CD14-positive monocyte (primary cell): ENCODE results near the gene UNC13C. TPM values are rescaled to one million over a fixed set of nuclear protein-coding genes. Genes with fewer than 3 reads are reported as not detected.

Experiments used
- DNase-seq, 3 donors: peaks; one replicate each; pipeline ENCODE4 v3.0.0-alpha.2; 2011 to 2022
- H2AFZ ChIP-seq: 2 replicates; pipeline ENCODE4 v1.6.0; 2012; ENCODE audit warnings: mild to moderate bottlenecking, low read depth, low read length, inconsistent platforms; ENCODE audit not compliant: insufficient read depth, poor library complexity, severe bottlenecking
- H3K27ac ChIP-seq, 2 donors: 1 replicate in 1 of 2; 2 replicates in 1 of 2; pipeline ENCODE4 v1.5.1; 2012 to 2013; ENCODE audit warnings: low read length in 2 of 2, control low read depth in 1 of 2, inconsistent platforms in 1 of 2, low read depth in 1 of 2, mild to moderate bottlenecking in 1 of 2
- H3K27me3 ChIP-seq, 2 donors: one replicate each; pipeline versions ENCODE4 v1.6.0 to v1.6.1; 2011 to 2013; ENCODE audit warnings: low read length in 2 of 2; ENCODE audit not compliant: control insufficient read depth in 2 of 2, insufficient read depth in 2 of 2
- H3K36me3 ChIP-seq, 2 donors: replicated peaks in 1 of 2; 1 replicate in 1 of 2; 2 replicates in 1 of 2; pipeline versions ENCODE4 v1.5.1 to v1.6.1; 2012 to 2013; ENCODE audit warnings: low read length in 2 of 2, control low read depth in 1 of 2, inconsistent platforms in 1 of 2, mild to moderate bottlenecking in 1 of 2; ENCODE audit not compliant: insufficient read depth in 2 of 2, control insufficient read depth in 1 of 2
- H3K4me1 ChIP-seq, 2 donors: 1 replicate in 1 of 2; 2 replicates in 1 of 2; pipeline versions ENCODE4 v1.5.1 to v1.6.1; 2012 to 2013; ENCODE audit warnings: low read length in 2 of 2, control low read depth in 1 of 2, inconsistent platforms in 1 of 2, mild to moderate bottlenecking in 1 of 2, moderate library complexity in 1 of 2; ENCODE audit not compliant: insufficient read depth in 2 of 2, control insufficient read depth in 1 of 2
- H3K4me2 ChIP-seq: replicated peaks from 2 replicates; pipeline ENCODE3; 2012; ENCODE audit warnings: low read length, moderate library complexity, mild to moderate bottlenecking; ENCODE audit not compliant: poor library complexity, severe bottlenecking; ENCODE audit errors: extremely low read depth
- H3K4me3 ChIP-seq, 3 experiments: fragments of 200-600 bp in 1 of 3; sonication (generic) in 1 of 3; replicated peaks in 1 of 3; 1 replicate in 2 of 3; 2 replicates in 1 of 3; pipeline ENCODE4 v1.5.1; 2011 to 2013; ENCODE audit warnings: low read length in 3 of 3, mild to moderate bottlenecking in 3 of 3, control low read depth in 2 of 3, low read depth in 2 of 3, inconsistent platforms in 1 of 3, moderate library complexity in 1 of 3
- H3K79me2 ChIP-seq: 2 replicates; pipeline ENCODE4 v1.6.0; 2012; ENCODE audit warnings: mild to moderate bottlenecking, control low read depth, inconsistent platforms, low read length, moderate library complexity; ENCODE audit not compliant: insufficient read depth
- H3K9ac ChIP-seq: 2 replicates; pipeline ENCODE4 v1.6.0; 2017; ENCODE audit warnings: low read length, mild to moderate bottlenecking; ENCODE audit not compliant: insufficient read depth, poor library complexity, severe bottlenecking
- H3K9me3 ChIP-seq, 2 donors: replicated peaks in 1 of 2; 1 replicate in 1 of 2; 2 replicates in 1 of 2; pipeline versions ENCODE4 v1.5.1 to v1.6.1; 2012 to 2013; ENCODE audit warnings: low read length in 2 of 2, control low read depth in 1 of 2; ENCODE audit not compliant: control insufficient read depth in 1 of 2, insufficient read depth in 1 of 2
- H4K20me1 ChIP-seq: 2 replicates; pipeline ENCODE4 v1.6.0; 2012; ENCODE audit warnings: mild to moderate bottlenecking, low read length, control low read depth, moderate library complexity; ENCODE audit not compliant: insufficient read depth
- H3K27ac Mint-ChIP-seq, 7 donors: one replicate each; pipeline ENCODE4 v1.8.0; 2020; ENCODE audit warnings: mild to moderate bottlenecking in 7 of 7, mixed read lengths in 7 of 7, moderate library complexity in 6 of 7, inconsistent platforms in 2 of 7
- H3K27me3 Mint-ChIP-seq, 3 donors: one replicate each; pipeline ENCODE4 v1.8.0; 2021 to 2022; ENCODE audit warnings: low read depth in 3 of 3, mild to moderate bottlenecking in 3 of 3, mixed read lengths in 3 of 3, moderate library complexity in 3 of 3, inconsistent platforms in 1 of 3
- H3K36me3 Mint-ChIP-seq, 2 donors: one replicate each; pipeline ENCODE4 v1.8.0; 2020; ENCODE audit warnings: mixed read lengths in 2 of 2, inconsistent platforms in 1 of 2, mild to moderate bottlenecking in 1 of 2
- H3K4me1 Mint-ChIP-seq: one replicate; pipeline ENCODE4 v1.8.0; 2020; ENCODE audit warnings: mild to moderate bottlenecking, mixed read lengths
- H3K4me3 Mint-ChIP-seq, 2 donors: one replicate each; pipeline ENCODE4 v1.8.0; 2020; ENCODE audit warnings: mild to moderate bottlenecking in 2 of 2, mixed read lengths in 2 of 2, moderate library complexity in 1 of 2
- H3K9me3 Mint-ChIP-seq, 7 donors: one replicate each; pipeline ENCODE4 v1.8.0; 2020 to 2022; ENCODE audit warnings: mixed read lengths in 7 of 7, mild to moderate bottlenecking in 6 of 7, moderate library complexity in 6 of 7, inconsistent platforms in 2 of 7
- WGBS: methylation state at CpG from one replicate; pipeline ENCODE4 v1.1.5; 2013; ENCODE audit warnings: missing lambda C conversion rate; ENCODE audit not compliant: insufficient coverage; 5-methylcytosine and 5-hydroxymethylcytosine counted together
- intact Hi-C, 2 donors: fragments of 100-400 bp; cut with micrococcal nuclease; formaldehyde crosslinking; loops; one replicate each; pipeline versions ENCODE4 v1.15.0 to v1.15.1; 2023
- polyA plus RNA-seq, 3 donors: library from polyadenylated mRNA; depleted of rRNA in 1 of 3; unstranded in 2 of 3; stranded (reverse) in 1 of 3; fragments of 300-500 nt in 2 of 3; fragments of >200 nt in 1 of 3; fragmentation: Illumina TruSeq in 2 of 3; gene quantifications; 1 replicate in 2 of 3; 2 replicates in 1 of 3; pipeline ENCODE4 v1.2.3, GENCODE V29; 2012 to 2021
- TF ChIP-seq, protein P1 (sequence below): fragments of 200-600 bp; IDR thresholded peaks from one replicate; pipeline ENCODE4 v1.8.0; 2022; ENCODE audit warnings: antibody characterized with exemption, mild to moderate bottlenecking

UNC13C gene
- polyA plus RNA-seq, 3 donors: not detected

DNA sequence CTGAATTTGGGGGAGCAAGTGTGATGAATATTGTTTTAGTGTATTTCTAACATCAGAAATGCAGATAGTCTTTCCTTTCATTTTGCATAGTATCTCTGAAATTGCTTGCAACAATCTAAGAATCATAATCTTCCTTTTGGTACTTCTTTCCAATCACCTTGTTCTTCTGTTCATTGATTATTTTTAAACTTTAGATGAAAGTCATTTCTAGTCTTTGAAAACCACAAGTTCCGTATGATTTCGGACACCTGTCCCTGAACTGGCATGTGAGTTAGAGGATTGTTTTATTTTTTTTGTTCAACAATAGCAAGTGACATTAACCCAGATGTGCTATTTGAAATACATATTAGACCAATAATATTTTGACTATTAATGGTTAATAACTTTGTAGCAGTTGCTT is 329.7 kb downstream of the UNC13C start:
- no CpG with 5 or more reads among the region's 2 CpGs for WGBS
- Histone ChIP-seq H3K9ac (no peak overlapping the region), H3K27me3 (no peaks in the 10 kb centered on the region), H3K4me3 (no peak overlapping the region), H3K9me3 (no peaks in the 10 kb centered on the region), H3K27ac (no peak overlapping the region), H4K20me1 (no peaks in the 10 kb centered on the region), H3K36me3 (no peaks in the 10 kb centered on the region), H2AFZ (no peak overlapping the region), H3K79me2 (no peaks in the 10 kb centered on the region), H3K4me1 (no peaks in the 10 kb centered on the region), H3K4me2 (no peak overlapping the region)
- intact Hi-C loops: no loop called here
- H3K4me3 Mint-ChIP-seq: no peak overlapping the region
- H3K9me3 Mint-ChIP-seq: no peaks in the 10 kb centered on the region
- no peaks in the 10 kb centered on the region for H3K27me3 Mint-ChIP-seq
- TF ChIP-seq, protein P1, sequence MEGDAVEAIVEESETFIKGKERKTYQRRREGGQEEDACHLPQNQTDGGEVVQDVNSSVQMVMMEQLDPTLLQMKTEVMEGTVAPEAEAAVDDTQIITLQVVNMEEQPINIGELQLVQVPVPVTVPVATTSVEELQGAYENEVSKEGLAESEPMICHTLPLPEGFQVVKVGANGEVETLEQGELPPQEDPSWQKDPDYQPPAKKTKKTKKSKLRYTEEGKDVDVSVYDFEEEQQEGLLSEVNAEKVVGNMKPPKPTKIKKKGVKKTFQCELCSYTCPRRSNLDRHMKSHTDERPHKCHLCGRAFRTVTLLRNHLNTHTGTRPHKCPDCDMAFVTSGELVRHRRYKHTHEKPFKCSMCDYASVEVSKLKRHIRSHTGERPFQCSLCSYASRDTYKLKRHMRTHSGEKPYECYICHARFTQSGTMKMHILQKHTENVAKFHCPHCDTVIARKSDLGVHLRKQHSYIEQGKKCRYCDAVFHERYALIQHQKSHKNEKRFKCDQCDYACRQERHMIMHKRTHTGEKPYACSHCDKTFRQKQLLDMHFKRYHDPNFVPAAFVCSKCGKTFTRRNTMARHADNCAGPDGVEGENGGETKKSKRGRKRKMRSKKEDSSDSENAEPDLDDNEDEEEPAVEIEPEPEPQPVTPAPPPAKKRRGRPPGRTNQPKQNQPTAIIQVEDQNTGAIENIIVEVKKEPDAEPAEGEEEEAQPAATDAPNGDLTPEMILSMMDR: no peak
- H3K27ac Mint-ChIP-seq: no peak overlapping the region
- no peak for DNase-seq
- no peaks in the 10 kb centered on the region for H3K4me1 Mint-ChIP-seq
- no peaks in the 10 kb centered on the region for H3K36me3 Mint-ChIP-seq

DNA sequence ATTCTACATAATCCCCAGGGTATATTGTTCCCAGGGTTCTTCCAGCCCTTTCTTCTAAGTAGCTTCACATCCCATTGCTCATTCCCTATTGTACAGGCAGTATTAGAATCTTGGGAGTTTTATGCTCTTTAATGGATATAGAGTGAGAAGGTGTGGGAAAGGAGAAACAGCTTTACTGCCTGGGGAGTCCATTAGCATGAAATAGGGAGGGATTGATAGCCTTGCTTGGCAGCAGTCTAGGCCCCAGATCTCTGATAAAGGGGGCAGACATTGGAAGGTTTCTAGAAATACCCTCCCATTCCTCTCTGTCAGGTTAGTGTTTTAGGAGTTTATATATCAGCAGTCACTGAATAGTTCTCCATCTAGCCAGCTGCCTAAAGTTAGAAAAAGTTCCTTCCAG is 334.3 kb downstream of the UNC13C start:
- Histone ChIP-seq H4K20me1 (no peaks in the 10 kb centered on the region), H2AFZ (no peak overlapping the region), H3K9ac (no peak overlapping the region), H3K4me3 (no peak overlapping the region), H3K9me3 (no peaks in the 10 kb centered on the region), H3K79me2 (no peaks in the 10 kb centered on the region), H3K27ac (no peak overlapping the region), H3K27me3 (no peaks in the 10 kb centered on the region), H3K4me2 (no peak overlapping the region), H3K36me3 (no peaks in the 10 kb centered on the region), H3K4me1 (no peaks in the 10 kb centered on the region)
- no peak for DNase-seq
- H3K9me3 Mint-ChIP-seq: peaks cover 0 to 5% (median 3%) of the 10 kb centered on the region in 7 donors
- H3K4me3 Mint-ChIP-seq: no peak overlapping the region
- TF ChIP-seq, protein P1: no peak
- no peaks in the 10 kb centered on the region for H3K4me1 Mint-ChIP-seq
- no peaks in the 10 kb centered on the region for H3K36me3 Mint-ChIP-seq
- intact Hi-C loops: no loop called here
- H3K27me3 Mint-ChIP-seq: peaks cover 0 to 2% (median 0%) of the 10 kb centered on the region in 3 donors
- H3K27ac Mint-ChIP-seq: no peak overlapping the region
